Activated naive CD4-positive, alpha-beta T cell treated with anti-CD3 and anti-CD28 coated beads, Interleukin-2, amount 50 U/mL, for 72 hours (primary cell): ENCODE data around the gene ZNF12. TPM values are rescaled to one million over a fixed set of nuclear protein-coding genes. Genes with fewer than 3 reads are reported as not detected.
A peak's percentile ranks its signal among the peaks of the same experiment; 100 is the strongest.

Source experiments
- ATAC-seq, 2 donors: fragments of 150-1000 bp; cut with Tn5 transposase; 2 replicates each; pipeline ENCODE4 v1.10.0; 2021; ENCODE audit warnings: mild to moderate bottlenecking in 2 of 2, moderate library complexity in 2 of 2
- DNase-seq, 2 donors: peaks; one replicate each; pipeline ENCODE4 v3.0.0; 2021 to 2022; ENCODE audit warnings: low spot score in 2 of 2
- H3K27ac Mint-ChIP-seq, 2 donors: one replicate each; pipeline ENCODE4 v1.8.0; 2022; ENCODE audit warnings: mild to moderate bottlenecking in 2 of 2, mixed read lengths in 2 of 2
- H3K36me3 Mint-ChIP-seq, 2 donors: one replicate each; pipeline ENCODE4 v1.8.0; 2022; ENCODE audit warnings: mixed read lengths in 2 of 2
- H3K9me3 Mint-ChIP-seq, 2 donors: one replicate each; pipeline ENCODE4 v1.8.0; 2022; ENCODE audit warnings: mixed read lengths in 2 of 2
- total RNA-seq, 2 donors: library from RNA; stranded (reverse); gene quantifications; one replicate each; pipeline ENCODE4 v1.2.3, GENCODE V29; 2022

Gene ZNF12
- total RNA-seq, 2 donors from 2014 or later: 11.4 to 25.1 TPM

DNA sequence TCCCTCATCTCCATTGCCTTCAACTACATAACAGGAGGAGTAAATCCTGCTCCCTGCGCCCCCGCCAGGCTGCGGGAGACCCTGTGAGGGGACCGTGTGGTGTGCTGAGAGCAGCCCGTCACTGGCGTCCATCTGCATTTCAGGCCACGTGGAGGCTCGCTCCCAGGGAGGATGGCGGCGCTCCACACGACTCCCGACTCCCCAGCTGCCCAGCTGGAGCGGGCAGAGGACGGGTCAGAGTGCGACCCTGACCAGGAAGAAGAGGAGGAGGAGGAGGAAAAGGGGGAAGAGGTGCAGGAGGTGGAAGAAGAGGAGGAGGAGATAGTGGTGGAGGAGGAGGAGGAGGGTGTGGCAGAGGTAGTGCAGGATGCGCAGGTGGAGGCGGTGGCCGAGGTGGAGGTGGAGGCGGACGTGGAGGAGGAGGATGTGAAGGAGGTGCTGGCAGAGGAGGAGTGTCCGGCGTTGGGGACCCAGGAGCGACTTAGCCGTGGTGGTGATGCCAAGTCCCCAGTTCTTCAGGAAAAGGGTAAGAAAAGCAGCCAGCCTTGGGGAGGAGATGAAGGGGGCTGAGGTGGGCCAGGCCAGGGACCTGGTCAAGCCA is 64.4 kb downstream of the ZNF12 start:
- Mint-ChIP-seq H3K36me3 (peaks cover 19 to 37% of the 10 kb centered on the region in 2 donors), H3K27ac (peak overlapping the region; percentile 39 to 79), H3K9me3 (no peaks in the 10 kb centered on the region)
- ATAC-seq (no peak), DNase-seq (no peak)

DNA sequence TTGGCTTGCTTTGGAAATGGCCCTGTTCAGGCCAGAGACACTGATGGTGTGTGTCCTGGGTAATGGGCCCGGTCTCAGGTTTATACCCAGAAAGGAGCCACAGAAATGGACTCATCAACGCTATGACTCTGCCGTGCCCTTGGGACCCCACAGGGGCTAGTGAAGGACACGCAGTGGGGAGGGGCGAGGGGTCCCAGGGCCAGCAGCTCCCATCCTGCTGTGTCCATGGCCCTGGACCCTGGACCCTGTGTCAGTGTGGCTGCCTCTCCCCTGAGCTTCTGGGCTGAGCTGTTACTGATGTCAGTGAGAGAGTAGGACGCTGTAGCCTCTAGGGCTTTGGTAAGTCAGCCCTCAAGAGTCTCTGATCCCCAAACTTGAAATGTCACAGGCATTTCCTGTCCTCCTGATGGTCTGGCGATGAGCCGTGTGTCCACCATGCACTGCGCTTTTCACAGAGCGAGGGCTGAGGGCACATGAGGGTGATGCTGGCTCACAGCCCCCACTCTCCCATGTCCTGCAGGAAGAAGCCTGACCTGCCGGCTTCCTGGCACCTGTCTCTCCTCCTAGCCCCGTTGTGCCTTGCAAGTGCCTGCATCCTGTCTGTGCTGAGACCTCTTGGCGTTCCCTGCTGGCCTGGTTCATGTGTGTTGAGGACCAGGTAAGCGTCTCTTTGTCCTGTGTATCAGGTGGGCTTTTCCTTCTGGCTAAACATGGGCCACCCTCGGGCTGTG is 65.3 kb downstream of the ZNF12 start:
- Mint-ChIP-seq H3K27ac (peak overlapping the region in 1 of 2 donors; percentile 66), H3K9me3 (no peaks in the 10 kb centered on the region), H3K36me3 (peaks cover 19 to 32% of the 10 kb centered on the region in 2 donors)
- DNase-seq (no peak), ATAC-seq (no peak)

GRCh38 chr7:6640246-6640721 is 66.5 kb downstream of the ZNF12 start:
- DNase-seq (no peak), ATAC-seq (peak in 1 of 2 donors; percentile 44)
- H3K9me3 Mint-ChIP-seq: no peaks in the 10 kb centered on the region
- peaks cover 19 to 27% of the 10 kb centered on the region in 2 donors for H3K36me3 Mint-ChIP-seq
- peak overlapping the region; percentile 81 to 85 for H3K27ac Mint-ChIP-seq

DNA sequence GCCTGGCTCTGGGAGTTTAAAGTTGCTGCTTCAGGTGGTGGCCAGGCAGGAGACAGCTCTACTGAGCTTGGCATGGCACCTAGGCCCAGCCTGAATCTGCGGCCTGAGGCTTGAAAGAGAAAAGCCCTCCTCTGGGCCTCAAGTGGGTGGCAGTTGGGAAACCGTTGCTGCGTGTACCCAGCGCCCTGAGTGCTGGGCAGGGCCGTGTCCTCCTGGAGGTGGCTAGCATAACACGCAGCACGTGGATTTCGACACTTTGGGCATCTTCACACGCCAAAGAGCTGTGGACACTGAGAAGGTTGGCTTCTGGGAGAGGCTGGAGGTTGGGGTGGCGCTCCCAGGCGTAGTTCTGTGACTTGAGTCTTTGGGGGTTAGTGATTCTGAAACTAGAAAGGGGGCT is 67.1 kb downstream of the ZNF12 start:
- Mint-ChIP-seq H3K27ac (peak overlapping the region; percentile 81 to 85), H3K36me3 (peaks cover 19 to 27% of the 10 kb centered on the region in 2 donors), H3K9me3 (no peaks in the 10 kb centered on the region)
- DNase-seq: no peak
- ATAC-seq: no peak

DNA sequence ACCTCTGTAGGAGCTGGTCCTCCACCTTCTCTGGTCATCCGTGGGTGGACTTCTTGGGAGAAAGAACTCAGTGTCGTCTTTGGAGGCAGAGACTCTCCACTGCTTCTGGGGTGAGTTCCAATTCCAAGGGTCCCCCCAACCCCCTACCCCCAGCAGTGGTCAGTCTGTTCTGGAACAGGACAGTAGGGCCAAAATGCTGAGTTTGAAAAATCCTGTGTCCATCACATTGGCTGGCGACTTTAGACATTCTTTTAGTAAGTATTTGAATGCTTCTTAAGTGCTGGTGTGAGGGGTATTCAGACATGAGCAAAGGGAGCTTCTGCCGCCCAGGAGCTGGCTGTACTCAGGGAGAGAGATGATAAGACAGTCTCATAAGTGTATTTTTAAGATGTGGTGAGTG is 67.7 kb downstream of the ZNF12 start:
- DNase-seq (no peak), ATAC-seq (no peak)
- Mint-ChIP-seq H3K36me3 (peaks cover 19 to 27% of the 10 kb centered on the region in 2 donors), H3K27ac (peak overlapping the region; percentile 55 to 81), H3K9me3 (no peaks in the 10 kb centered on the region)

Other genes starting within 250 kb of the ZNF12 start
- gene KDELR2, start 222.8 kb downstream of the ZNF12 start, total RNA-seq: 10 to 100 TPM; 55.9 to 59.7 TPM
- under 1 TPM; 0.21 to 0.30 TPM for gene GRID2IP, start 155.5 kb downstream of the ZNF12 start, total RNA-seq
- gene ZDHHC4, start 129.5 kb downstream of the ZNF12 start, total RNA-seq: 10 to 100 TPM; 25.7 to 40.6 TPM
- 10 to 100 TPM; 22.5 to 26.2 TPM for gene INTS15, start 116.9 kb downstream of the ZNF12 start, total RNA-seq
- 1 to 10 TPM in 1 of 2 donors, under 1 TPM in 1; 0.89 to 1.7 TPM for gene ZNF853, start 91.3 kb downstream of the ZNF12 start, total RNA-seq
- 10 to 100 TPM; 23.2 to 28.9 TPM for gene ZNF316, start 69.6 kb downstream of the ZNF12 start, total RNA-seq
- gene RSPH10B2, start 47.2 kb upstream of the ZNF12 start, total RNA-seq: under 1 TPM; 0.68 to 0.77 TPM
- 10 to 100 TPM; 44.7 to 90.1 TPM for gene CCZ1B, start 119.3 kb upstream of the ZNF12 start, total RNA-seq